KOPT-K1 (cell line): ENCODE results near the gene CD4.
"Not testable (repeated sequence)": the region's sequence is repeated elsewhere in the genome, so short reads cannot be mapped to it uniquely, and the experiment has no call there.

Source experiments
- H3K27ac ChIP-seq: fragments of 200-600 bp; sonication (generic); 2 replicates; pipeline ENCODE4 v1.5.1; 2016; ENCODE audit warnings: antibody characterized with exemption, mild to moderate bottlenecking, low read depth, low read length; ENCODE audit not compliant: poor library complexity, severe bottlenecking
- H3K36me3 ChIP-seq: fragments of 200-600 bp; sonication (generic); 2 replicates; pipeline ENCODE4 v1.5.1; 2017; ENCODE audit warnings: antibody characterized with exemption, mild to moderate bottlenecking, low read length, moderate library complexity; ENCODE audit not compliant: insufficient read depth
- H3K9me3 ChIP-seq: fragments of 200-600 bp; sonication (generic); 2 replicates; pipeline ENCODE4 v1.5.1; 2017; ENCODE audit warnings: antibody characterized with exemption, low read length, mild to moderate bottlenecking; ENCODE audit not compliant: insufficient read depth, poor library complexity, severe bottlenecking

The CD4 gene

GRCh38 chr12:6788972-6789924, at the start of gene CD4:
CD4 (plus strand) TSS chr12:6789528; CDS start chr12:6800139, 10,611 bp downstream.
- Histone ChIP-seq H3K36me3 (no peaks in the 10 kb centered on the region), H3K27ac (peak within 1 kb of the TSS; percentile 41), H3K9me3 (no peaks in the 10 kb centered on the region)

- H3K9me3 ChIP-seq, H3K27ac ChIP-seq: not testable (repeated sequence)
- H3K36me3 ChIP-seq: peaks cover 19% of the 10 kb centered on the region
Observed at GRCh38 chr12:6742080-6742479, 47.2 kb upstream of the CD4 start.

- no peak overlapping the region for H3K27ac ChIP-seq
- H3K36me3 ChIP-seq: peaks cover 26% of the 10 kb centered on the region
- no peaks in the 10 kb centered on the region for H3K9me3 ChIP-seq
Observed at GRCh38 chr12:6742834-6743233, 46.5 kb upstream of the CD4 start.

GRCh38 chr12:6743300-6743699, 46.0 kb upstream of the CD4 start:
- H3K36me3 ChIP-seq: peaks cover 31% of the 10 kb centered on the region
- not testable (repeated sequence) for H3K27ac ChIP-seq, H3K9me3 ChIP-seq

- H3K36me3 ChIP-seq: peaks cover 57% of the 10 kb centered on the region
- H3K27ac ChIP-seq: no peak overlapping the region
- no peaks in the 10 kb centered on the region for H3K9me3 ChIP-seq
Observed at GRCh38 chr12:6745741-6746525, 43.4 kb upstream of the CD4 start.

- Histone ChIP-seq H3K27ac (no peak overlapping the region), H3K9me3 (no peaks in the 10 kb centered on the region), H3K36me3 (peaks cover 69% of the 10 kb centered on the region)
Observed at GRCh38 chr12:6747216-6747615, 42.1 kb upstream of the CD4 start.

- H3K36me3 ChIP-seq: peaks cover 69% of the 10 kb centered on the region
- no peak overlapping the region for H3K27ac ChIP-seq
Observed at GRCh38 chr12:6748761-6749160, 40.6 kb upstream of the CD4 start.

GRCh38 chr12:6750506-6750905, 38.8 kb upstream of the CD4 start:
- Histone ChIP-seq H3K9me3 (no peaks in the 10 kb centered on the region), H3K36me3 (peaks cover 66% of the 10 kb centered on the region), H3K27ac (no peak overlapping the region)

More at GRCh38 chr12:6748761-6749160, 40.6 kb upstream of the CD4 start:
- H3K9me3 ChIP-seq: no peaks in the 10 kb centered on the region

GRCh38 chr12:6751767-6752166, 37.6 kb upstream of the CD4 start:
- Histone ChIP-seq H3K9me3 (no peaks in the 10 kb centered on the region), H3K27ac (no peak overlapping the region), H3K36me3 (peaks cover 53% of the 10 kb centered on the region)

GRCh38 chr12:6752167-6752920, 37.0 kb upstream of the CD4 start:
- H3K36me3 ChIP-seq: peaks cover 47% of the 10 kb centered on the region
- no peaks in the 10 kb centered on the region for H3K9me3 ChIP-seq
- H3K27ac ChIP-seq: peak overlapping the region; percentile 81

- Histone ChIP-seq H3K27ac (peak within 1 kb of the TSS; percentile 81), H3K36me3 (peaks cover 39% of the 10 kb centered on the region), H3K9me3 (no peaks in the 10 kb centered on the region)
Observed at GRCh38 chr12:6752921-6753771, 36.2 kb upstream of the CD4 start, which contains the start of gene MLF2. MLF2 (minus strand) TSS chr12:6753141; CDS start chr12:6752334, 807 bp downstream.

- peaks cover 32% of the 10 kb centered on the region for H3K36me3 ChIP-seq
- no peaks in the 10 kb centered on the region for H3K9me3 ChIP-seq
- peak overlapping the region; percentile 81 for H3K27ac ChIP-seq
Observed at GRCh38 chr12:6753772-6754356, 35.5 kb upstream of the CD4 start.

GRCh38 chr12:6754411-6754810, 34.9 kb upstream of the CD4 start:
- peaks cover 27% of the 10 kb centered on the region for H3K36me3 ChIP-seq
- H3K9me3 ChIP-seq: no peaks in the 10 kb centered on the region
- no peak overlapping the region for H3K27ac ChIP-seq
